NCI-H2107 (cell line): ENCODE results near the gene LYPD5.
"Not testable (repeated sequence)": the region's sequence is repeated elsewhere in the genome, so short reads cannot be mapped to it uniquely, and the experiment has no call there.

Experiments
- DNase-seq: peaks from one replicate; lab custom pipeline; 2025; lab: John Stamatoyannopoulos, UW

LYPD5 gene

DNA sequence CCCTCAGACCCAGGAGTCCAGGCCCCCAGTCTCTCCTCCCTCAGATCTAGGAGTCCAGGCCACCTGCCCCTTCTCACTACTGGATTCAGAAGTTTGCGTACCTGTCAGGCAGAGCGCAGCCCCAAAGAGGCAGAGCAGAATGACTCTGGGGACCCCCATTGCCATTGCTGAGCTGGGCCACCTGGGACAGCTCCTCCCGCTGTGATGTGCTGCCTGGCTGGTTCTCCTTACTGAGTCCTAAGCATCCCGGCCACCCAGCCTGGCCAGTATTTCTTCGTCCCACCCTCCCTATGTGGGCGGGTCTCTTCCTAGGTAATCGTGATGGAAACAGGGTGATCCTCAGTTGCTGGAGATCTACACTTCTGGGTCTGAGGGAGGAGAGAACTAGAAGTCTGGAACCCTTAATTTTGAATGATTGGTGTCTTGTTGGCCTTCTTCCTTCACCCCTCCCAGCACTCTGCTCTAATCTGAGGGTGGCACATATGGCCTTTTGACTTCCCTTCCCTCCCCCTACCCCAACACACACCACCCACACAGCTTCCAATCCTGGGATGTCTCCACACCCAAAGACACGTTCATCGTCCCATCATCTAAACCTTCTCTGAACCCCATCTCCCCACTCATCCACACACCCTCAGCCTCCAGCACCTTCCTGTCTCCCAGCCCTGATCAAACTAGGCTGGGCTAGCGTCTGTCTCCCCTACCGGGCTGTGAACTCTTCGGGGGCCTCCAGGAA is at the start of gene LYPD5:
LYPD5 (minus strand) TSS at position 232 of the 736 bp plus-strand sequence; CDS start at position 165, 67 bp downstream.
- DNase-seq: no peak

DNA sequence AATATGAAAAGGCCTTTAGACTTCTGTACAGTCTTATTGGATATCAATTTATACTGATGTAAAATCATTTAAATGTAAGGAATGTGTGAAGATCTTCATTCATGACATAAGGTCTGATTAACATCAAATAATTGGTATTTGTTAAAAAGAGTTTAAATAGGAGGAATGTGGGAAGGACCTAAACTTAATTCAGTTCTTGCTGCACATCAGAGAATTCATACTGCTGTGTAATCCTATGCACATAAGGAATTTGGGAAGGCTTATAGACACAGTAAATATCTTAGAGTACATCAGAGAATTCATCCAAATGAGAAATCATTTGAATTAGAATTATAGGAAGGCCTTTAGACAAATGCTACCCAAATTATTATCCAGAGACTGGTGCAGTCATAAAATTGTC is 46.6 kb upstream of the LYPD5 start:
- no peak for DNase-seq

DNA sequence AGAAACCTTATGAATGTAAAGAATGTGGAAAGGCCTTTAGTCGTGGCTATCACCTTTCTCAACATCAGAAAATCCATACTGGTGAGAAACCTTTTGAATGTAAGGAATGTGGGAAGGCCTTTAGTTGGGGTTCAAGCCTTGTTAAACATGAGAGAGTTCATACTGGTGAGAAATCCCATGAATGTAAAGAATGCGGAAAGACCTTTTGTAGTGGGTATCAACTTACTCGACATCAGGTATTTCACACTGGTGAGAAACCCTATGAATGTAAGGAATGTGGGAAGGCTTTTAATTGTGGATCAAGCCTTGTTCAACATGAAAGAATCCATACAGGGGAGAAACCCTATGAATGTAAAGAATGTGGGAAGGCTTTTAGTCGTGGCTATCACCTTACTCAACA is 45.6 kb upstream of the LYPD5 start:
- no peak for DNase-seq

DNA sequence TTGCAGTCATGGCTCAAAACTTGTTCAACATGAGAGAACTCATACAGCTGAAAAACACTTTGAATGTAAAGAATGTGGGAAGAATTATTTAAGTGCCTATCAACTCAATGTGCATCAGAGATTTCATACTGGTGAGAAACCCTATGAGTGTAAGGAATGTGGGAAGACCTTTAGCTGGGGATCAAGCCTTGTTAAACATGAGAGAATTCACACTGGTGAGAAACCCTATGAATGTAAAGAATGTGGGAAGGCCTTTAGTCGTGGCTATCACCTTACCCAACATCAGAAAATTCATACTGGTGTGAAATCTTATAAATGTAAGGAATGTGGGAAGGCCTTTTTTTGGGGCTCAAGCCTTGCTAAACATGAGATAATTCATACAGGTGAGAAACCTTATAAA is 45.0 kb upstream of the LYPD5 start:
- no peak for DNase-seq

DNA sequence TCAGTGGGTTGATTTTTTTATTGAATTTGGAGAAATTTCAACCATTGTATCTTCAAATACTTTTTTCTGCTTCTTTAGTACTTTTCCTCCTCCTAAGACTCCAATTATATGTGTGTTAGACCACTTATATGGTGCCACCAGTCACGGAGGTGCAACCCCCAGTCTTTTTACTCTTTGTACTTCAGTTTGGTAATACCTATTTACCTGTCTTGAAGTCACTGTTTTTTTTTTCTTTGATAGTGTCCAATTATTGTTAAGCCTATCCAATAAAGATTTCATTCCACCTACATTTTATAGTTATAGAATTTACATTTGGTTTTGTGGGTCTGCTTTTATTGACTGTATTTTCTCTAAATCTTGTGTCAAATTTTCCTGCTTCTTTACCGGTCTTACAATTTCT is 39.8 kb upstream of the LYPD5 start:
- no peak for DNase-seq

- DNase-seq: no peak
Observed at GRCh38 chr19:43839139-43839538, 36.9 kb upstream of the LYPD5 start.

DNA sequence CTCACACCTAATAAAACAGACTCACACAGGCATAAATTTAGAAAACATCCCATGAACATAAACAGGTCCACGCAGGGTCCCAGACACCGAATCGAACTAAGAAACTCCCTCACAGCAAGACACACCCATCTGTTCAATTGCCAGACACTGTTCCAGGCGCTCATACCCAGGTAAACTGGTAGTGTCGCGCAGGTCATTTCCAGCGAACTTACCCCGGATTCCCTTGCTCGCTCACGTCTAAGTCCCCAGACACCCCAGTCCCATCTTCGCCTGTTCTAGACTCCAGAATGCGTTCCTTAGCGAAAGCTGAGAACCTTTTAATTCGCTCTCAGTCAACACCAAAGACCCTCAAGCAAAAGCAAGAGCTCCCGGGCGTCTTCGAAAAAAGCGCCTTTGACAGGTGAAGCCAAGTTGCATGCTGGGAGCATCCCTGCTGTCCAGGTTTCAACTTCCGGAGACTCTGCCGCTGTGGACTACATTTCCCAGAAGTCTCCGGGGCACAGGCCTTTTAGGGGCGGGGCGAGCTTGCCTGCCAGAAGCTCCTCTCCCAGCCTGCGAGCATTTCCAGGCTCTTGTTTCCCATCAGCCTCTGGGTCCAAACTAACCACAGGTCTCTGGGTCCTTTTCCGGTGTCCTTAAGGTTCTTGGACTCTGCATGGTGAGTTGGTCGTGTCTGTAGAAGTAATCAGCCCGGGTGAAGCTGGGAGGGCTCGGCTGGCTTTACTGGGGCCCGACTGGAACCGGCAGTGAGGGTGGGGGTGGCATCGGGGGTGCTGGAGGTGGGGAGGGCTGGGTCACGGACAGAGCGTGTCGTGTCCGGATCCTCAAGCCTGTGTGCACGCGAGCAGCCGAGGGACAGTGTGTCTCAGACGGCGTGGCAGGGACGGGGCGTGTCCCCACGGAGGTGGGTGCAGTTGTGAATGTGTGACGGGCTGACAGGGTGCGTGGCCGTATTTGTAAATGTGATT is 24.8 kb upstream of the LYPD5 start, which contains the start of gene ZNF283:
ZNF283 (plus strand) TSS at position 535 of the 968 bp plus-strand sequence. CDS start 6,184 bp downstream, outside the sequence.
- peak; percentile 67 for DNase-seq

DNA sequence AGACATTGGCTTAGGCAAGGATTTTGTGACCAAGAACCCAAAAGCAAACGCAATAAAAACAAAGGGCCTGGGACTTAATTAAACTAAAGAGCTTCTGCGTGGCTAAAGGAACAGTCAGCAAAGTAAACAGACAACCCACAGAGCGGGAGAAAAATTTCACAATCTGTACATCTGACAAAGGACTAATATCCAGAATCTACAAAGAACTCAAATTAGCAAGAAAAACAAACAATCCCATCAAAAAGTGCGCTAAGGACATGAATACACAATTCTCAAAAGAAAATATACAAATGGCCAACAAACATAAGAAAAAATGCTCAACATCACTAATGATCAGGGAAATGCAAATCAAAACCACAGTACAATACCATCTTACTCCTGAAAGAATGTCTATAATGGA is 22.3 kb upstream of the LYPD5 start:
- not testable (repeated sequence) for DNase-seq

DNA sequence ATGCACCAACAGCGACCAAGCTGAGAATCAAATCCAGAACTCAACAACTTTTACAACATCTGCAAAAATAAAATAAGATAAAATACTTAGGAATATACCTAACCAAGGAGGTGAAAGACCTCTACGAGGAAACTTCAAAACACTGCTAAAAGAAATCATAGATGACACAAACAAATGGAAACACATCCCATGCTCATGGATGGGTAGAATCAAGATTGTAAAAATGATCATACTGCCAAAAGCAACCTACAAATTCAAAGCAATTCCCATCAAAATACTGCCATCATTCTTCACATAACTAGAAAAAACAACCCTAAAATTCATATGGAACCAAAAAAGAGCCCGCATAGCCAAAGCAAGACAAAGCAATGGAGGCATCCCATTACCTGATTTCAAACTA is 21.6 kb upstream of the LYPD5 start:
- DNase-seq: not testable (repeated sequence)

DNA sequence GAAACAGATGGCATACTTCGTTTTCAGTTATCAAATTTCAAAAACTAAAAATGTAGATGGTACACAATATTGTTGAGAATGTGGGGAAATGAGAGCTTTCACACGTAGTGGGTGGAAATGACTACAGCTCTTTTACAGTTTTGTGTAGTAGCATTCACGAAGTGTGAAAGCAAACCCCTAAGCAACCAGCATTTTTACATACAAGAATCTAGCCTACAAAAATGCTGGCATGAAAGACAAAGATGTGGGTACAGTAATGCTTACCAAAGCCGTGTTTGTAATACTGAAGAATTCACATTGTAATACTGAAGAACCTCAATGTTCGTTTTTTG is 18.6 kb upstream of the LYPD5 start:
- no peak for DNase-seq

GRCh38 chr19:43820098-43820883 is 18.0 kb upstream of the LYPD5 start:
- no peak for DNase-seq

DNA sequence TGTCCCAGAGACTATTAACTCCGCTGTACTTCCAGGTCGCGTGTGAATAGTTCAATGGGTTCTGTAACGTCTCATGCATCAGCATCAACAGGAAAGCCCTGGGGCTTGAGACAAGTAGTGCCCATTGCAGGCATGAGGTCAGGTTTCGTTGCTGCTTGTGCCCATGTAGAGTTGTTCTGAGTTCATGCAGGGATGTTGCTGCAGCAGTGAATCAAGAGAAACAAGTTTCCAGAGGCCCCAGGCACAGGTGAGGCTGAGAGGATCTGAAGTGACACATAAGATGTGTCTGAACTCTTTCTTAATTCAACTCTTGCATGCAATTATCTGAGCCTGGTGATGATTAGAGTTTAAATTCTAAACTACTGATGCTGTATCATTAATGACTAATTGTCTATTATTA is 16.3 kb upstream of the LYPD5 start:
- no peak for DNase-seq

DNA sequence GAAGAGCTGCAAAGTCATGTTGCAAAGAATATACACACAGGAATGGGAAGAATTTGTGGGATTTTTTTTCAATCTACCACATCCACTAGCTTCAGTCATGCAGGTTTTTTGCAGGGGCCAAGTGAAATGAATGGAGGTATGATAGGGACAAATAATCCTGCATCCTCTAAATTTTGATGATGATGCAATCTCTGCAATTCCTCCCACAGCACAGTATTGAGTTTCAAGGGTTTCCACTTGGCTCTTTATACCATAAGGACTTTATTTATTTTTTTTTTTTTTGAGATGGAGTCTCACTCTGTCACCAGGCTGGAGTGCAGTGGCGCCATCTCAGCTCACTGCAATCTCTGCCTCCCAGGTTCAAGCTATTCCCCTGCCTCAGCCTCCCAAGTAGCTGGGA is 15.2 kb upstream of the LYPD5 start:
- DNase-seq: not testable (repeated sequence)

DNA sequence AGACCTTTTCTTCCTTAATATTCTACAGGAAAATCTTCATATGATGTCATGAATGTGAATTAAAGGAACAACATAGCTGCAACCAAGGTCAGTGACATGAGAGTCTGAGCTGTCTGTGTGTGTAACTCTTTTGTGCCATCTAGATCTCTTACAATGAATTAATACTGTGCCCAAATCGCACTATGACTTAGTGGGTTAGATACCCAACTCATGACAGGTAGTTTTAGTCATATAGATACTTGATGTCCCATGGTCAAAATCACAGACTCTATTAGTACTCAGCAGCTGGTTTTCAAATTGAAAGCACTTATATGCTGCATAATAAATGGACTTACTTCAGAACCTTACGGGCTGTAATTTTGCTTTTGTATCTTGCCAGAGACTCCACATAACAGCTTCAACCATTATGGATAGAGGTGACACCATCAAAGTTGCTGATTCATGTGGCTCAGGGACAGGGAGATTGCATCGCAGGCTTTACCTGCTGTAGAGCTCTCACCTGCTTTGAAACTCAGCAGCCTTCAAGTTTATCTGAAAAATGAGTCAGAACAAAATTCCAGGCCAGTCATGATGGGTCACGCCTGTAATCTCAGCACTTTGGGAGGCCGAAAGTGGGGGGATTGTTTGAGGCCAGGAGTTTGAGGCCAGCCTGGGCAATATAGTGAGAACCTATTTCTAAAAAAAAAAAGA is 12.6 kb upstream of the LYPD5 start:
- DNase-seq: no peak

DNA sequence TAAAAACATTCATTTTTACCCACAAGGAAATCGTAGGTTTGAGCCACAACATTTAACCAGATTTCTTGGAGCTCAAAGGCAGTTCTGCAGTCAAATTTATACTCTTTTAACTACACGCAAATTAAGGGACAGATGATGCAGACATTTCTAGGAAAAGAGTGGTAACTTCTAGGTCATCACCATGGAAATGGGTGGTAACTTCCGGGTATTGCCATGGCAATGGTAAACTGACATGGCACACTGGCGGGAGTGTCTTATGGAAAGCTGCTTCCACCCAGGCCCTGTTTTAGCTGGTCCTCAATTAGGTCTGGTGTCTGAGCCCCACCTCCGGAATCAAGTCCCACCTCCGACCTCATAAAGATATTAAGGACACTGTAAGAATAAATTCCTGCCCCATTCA is 10.4 kb upstream of the LYPD5 start:
- DNase-seq: no peak

DNA sequence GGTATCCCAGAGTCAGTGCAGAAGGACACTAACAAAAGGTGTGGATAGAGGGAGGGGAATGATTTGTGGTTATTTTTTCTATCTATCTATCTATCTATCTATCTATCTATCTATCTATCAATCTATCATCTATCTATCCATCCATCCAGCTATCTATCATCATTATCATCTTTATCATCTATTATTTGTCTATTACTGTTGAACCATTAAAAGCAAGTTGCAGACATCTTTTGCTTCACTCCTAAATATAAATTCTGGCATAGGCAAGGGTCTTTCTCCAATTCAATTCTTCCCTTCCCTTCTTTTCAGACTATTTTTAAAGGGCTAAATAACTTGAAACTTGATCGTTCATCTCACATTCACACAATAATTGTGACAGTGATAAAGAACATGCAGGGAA is 10.0 kb upstream of the LYPD5 start:
- DNase-seq: no peak

DNA sequence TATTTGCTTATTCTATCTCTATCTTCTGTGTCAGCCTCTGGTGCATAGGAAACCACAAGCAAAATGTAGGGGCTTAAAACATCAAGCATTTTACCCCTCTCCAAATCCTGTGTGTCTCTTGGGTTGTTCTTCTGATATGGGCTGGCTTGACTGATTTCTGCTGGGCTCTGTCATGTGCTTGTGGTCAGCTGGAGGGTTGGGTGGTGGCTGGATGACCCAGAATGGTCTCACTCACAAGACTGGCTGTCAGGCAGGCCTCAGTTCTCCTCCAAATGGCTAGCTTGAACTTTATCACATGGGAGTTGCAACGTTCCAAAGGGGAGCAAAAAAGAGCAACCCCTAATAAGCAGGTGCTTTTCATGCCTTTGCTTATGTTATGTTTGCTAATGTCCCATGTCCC is 9.6 kb upstream of the LYPD5 start:
- no peak for DNase-seq

- peak; percentile 38 for DNase-seq
Observed at GRCh38 chr19:43809762-43810696, 7.8 kb upstream of the LYPD5 start.

DNA sequence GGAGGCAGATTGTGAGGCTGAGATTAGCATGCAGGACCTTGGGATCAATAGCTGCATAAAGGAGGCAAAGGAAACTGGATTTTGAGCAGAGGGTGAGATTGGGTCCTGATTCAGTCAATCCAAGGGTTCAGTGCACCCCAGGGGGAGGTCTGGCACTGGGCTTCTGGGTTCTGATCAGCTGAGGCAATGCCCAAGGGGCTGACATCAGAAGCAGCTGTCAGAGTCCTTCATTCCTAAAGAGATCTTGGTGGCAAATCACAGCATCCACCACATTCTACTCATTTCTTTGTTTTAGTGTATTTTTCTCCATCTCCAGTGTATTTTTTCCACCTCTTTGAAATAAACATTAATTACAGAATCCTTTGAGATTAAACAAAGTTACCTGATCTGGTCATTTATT is 5.4 kb upstream of the LYPD5 start:
- no peak for DNase-seq

- DNase-seq: no peak
Observed at GRCh38 chr19:43806848-43807247, 4.6 kb upstream of the LYPD5 start.

GRCh38 chr19:43806401-43806800 is 4.2 kb upstream of the LYPD5 start:
- DNase-seq: not testable (repeated sequence)
